AG10803 (cell line): ENCODE results near the gene KIAA1217.

Experiments
- DNase-seq: peaks from one replicate; pipeline ENCODE4 v3.0.0; 2010; ENCODE audit warnings: low read depth
- H3K4me3 ChIP-seq: 2 replicates; pipeline ENCODE4 v1.5.1; 2011; ENCODE audit warnings: mild to moderate bottlenecking, low read length, control low read depth
- CTCF ChIP-seq: conservative IDR thresholded peaks from 2 replicates; pipeline ENCODE4 v1.5.1; 2011; ENCODE audit warnings: mild to moderate bottlenecking, low read length, control low read depth, inconsistent platforms

KIAA1217 gene

GRCh38 chr10:24303522-24304310, 94.8 kb downstream of the KIAA1217 start:
- H3K4me3 ChIP-seq = no peak overlapping the region
- no peak for TF ChIP-seq CTCF
- no peak for DNase-seq

GRCh38 chr10:24305551-24306506, 96.9 kb downstream of the KIAA1217 start:
- DNase-seq = no peak
- H3K4me3 ChIP-seq = no peak overlapping the region
- no peak for TF ChIP-seq CTCF

- TF ChIP-seq CTCF = no peak
- no peak for DNase-seq
Measured at GRCh38 chr10:24306507-24306875, 97.6 kb downstream of the KIAA1217 start.

GRCh38 chr10:24307116-24307515, 98.2 kb downstream of the KIAA1217 start:
- H3K4me3 ChIP-seq = no peak overlapping the region
- TF ChIP-seq CTCF = no peak
- no peak for DNase-seq

More at GRCh38 chr10:24306507-24306875, 97.6 kb downstream of the KIAA1217 start:
- H3K4me3 ChIP-seq = no peak overlapping the region

- no peak for TF ChIP-seq CTCF
- H3K4me3 ChIP-seq = no peak overlapping the region
- DNase-seq = peak; percentile 6
Measured at GRCh38 chr10:24307696-24308485, 99.0 kb downstream of the KIAA1217 start.

- H3K4me3 ChIP-seq = no peak overlapping the region
- TF ChIP-seq CTCF = 0 out of 2 replicates have a peak, but pooled peaks have one; percentile 7
- no peak for DNase-seq
Measured at GRCh38 chr10:24310104-24310503, 101.2 kb downstream of the KIAA1217 start.
